GDM1 (cell line): ENCODE results near the gene CLEC4M.
"Not testable (repeated sequence)": the region's sequence is repeated elsewhere in the genome, so short reads cannot be mapped to it uniquely, and the experiment has no call there.

Experiments
- DNase-seq: peaks from one replicate; lab custom pipeline; 2025; lab: John Stamatoyannopoulos, UW

Gene CLEC4M

GRCh38 chr19:7808108-7808507, 45.1 kb downstream of the CLEC4M start:
- DNase-seq, result no peak

GRCh38 chr19:7811989-7812388, 48.9 kb downstream of the CLEC4M start:
- no peak for DNase-seq

- DNase-seq, result no peak
These were observed 52.3 kb downstream of the CLEC4M start for GRCh38 chr19:7815325-7815724.

GRCh38 chr19:7816040-7816439, 53.0 kb downstream of the CLEC4M start:
- not testable (repeated sequence) for DNase-seq

- DNase-seq, result no peak
These were observed 54.8 kb downstream of the CLEC4M start for GRCh38 chr19:7817801-7818200.

- DNase-seq, result no peak
These were observed 55.8 kb downstream of the CLEC4M start for GRCh38 chr19:7818806-7819205.
